Stimulated activated CD4-positive, alpha-beta T cell treated with anti-CD3 and anti-CD28 coated beads, TNF-alpha, amount 100 ng/mL, for 48 hours (primary cell): ENCODE results near the gene FLOT2.
"Not testable (repeated sequence)": the region's sequence is repeated elsewhere in the genome, so short reads cannot be mapped to it uniquely, and the experiment has no call there.

Experiments
- DNase-seq, 3 donors: peaks; one replicate each; pipeline ENCODE4 v3.0.0-alpha.2; 2020; ENCODE audit warnings: low read depth in 3 of 3

The FLOT2 gene

GRCh38 chr17:28843816-28844148 is 53.8 kb downstream of the FLOT2 start:
- DNase-seq = no peak

GRCh38 chr17:28842282-28843012 is 55.1 kb downstream of the FLOT2 start, which contains the start of gene FAM222B:
Gene FAM222B, minus strand, starts transcription at chr17:28842790. Its CDS starts 76,123 bp downstream, at chr17:28766667.
- DNase-seq = peak; percentile 77 to 82 (median 82)

- DNase-seq = no peak
These were observed 55.6 kb downstream of the FLOT2 start for GRCh38 chr17:28841901-28842281.

- DNase-seq = no peak
These were observed 58.3 kb downstream of the FLOT2 start for GRCh38 chr17:28839221-28839620.

- DNase-seq = not testable (repeated sequence)
These were observed 61.0 kb downstream of the FLOT2 start for GRCh38 chr17:28836541-28836940.

- DNase-seq = no peak
These were observed 63.1 kb downstream of the FLOT2 start for GRCh38 chr17:28834420-28834819.
